Measurements from ENCODE around the gene ZNF407. TPM values are rescaled to one million over a fixed set of nuclear protein-coding genes. Genes with fewer than 3 reads are reported as not detected.

ZNF407 gene
- polyA plus RNA-seq, 1 experiment, result 5.8 TPM

- DNase-seq (ENCODE audit: low read depth, low spot score), result no peak
- Histone ChIP-seq H3K9me3 (ENCODE audit: control insufficient read depth, insufficient read depth, low read length) (no peaks in the 10 kb centered on the region; the same call in 1 of the 2 replicates), H3K27me3 (ENCODE audit: control insufficient read depth, insufficient read depth, low read length) (peaks cover 16% of the 10 kb centered on the region), H3K27ac (ENCODE audit: low read depth, low read length) (no peak overlapping the region), H3K4me3 (ENCODE audit: low read depth, low read length) (no peak overlapping the region)
- TF ChIP-seq CTCF (IDR thresholded peaks at IDR 0.05; ENCODE audit: low read depth, low read length), result no peak
- CTCF ChIA-PET, result interaction anchor here (0.7 kb wide), 1 partner anchor 20 kb away, joined by 3 read pairs; no protein-coding TSS in a partner anchor
- POLR2A ChIA-PET, result no interaction called here
Measured at GRCh38 chr18:74571895-74572680, 25.6 kb upstream of the ZNF407 start.

DNA sequence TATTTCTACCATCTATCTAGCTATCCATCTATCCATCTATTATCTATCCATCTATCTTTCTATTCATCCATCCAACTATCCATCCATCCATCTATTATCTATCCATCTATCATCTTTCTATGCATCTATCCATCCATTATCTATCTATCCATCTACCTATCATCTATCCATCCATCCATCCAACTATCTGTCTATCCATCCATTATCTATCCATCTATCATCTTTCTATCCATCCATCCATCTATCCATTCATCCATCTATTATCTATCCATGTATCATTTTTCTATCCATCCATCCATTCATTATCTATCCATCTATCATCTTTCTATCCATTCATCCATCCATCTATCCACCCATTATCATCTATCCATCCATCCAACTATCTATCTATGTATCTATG lies 24.6 kb upstream of the ZNF407 start:
- Histone ChIP-seq H3K4me3 (ENCODE audit: low read depth, low read length) (no peak overlapping the region), H3K27me3 (ENCODE audit: control insufficient read depth, insufficient read depth, low read length) (peaks cover 20% of the 10 kb centered on the region), H3K27ac (ENCODE audit: low read depth, low read length) (no peak overlapping the region), H3K9me3 (ENCODE audit: control insufficient read depth, insufficient read depth, low read length) (no peaks in the 10 kb centered on the region; the same call in 1 of the 2 replicates)
- CTCF ChIA-PET, result no interaction called here
- POLR2A ChIA-PET, result no interaction called here
- DNase-seq (ENCODE audit: low read depth, low spot score), result no peak
- no peak for TF ChIP-seq CTCF (IDR thresholded peaks at IDR 0.05; ENCODE audit: low read depth, low read length)

GRCh38 chr18:74574916-74575315 lies 22.8 kb upstream of the ZNF407 start:
- CTCF ChIA-PET, result no interaction called here
- H3K4me3 ChIP-seq (ENCODE audit: low read depth, low read length), result no peak overlapping the region
- POLR2A ChIA-PET, result no interaction called here
- H3K27ac ChIP-seq (ENCODE audit: low read depth, low read length), result no peak overlapping the region
- TF ChIP-seq CTCF (IDR thresholded peaks at IDR 0.05; ENCODE audit: low read depth, low read length), result no peak
- DNase-seq (ENCODE audit: low read depth, low spot score), result no peak
- H3K9me3 ChIP-seq (ENCODE audit: control insufficient read depth, insufficient read depth, low read length), result no peaks in the 10 kb centered on the region
- peaks cover 16% of the 10 kb centered on the region for H3K27me3 ChIP-seq (ENCODE audit: control insufficient read depth, insufficient read depth, low read length)

GRCh38 chr18:74577019-74577418 lies 20.7 kb upstream of the ZNF407 start:
- no peak for TF ChIP-seq CTCF (IDR thresholded peaks at IDR 0.05; ENCODE audit: low read depth, low read length)
- Histone ChIP-seq H3K27me3 (ENCODE audit: control insufficient read depth, insufficient read depth, low read length) (peaks cover 14% of the 10 kb centered on the region), H3K27ac (ENCODE audit: low read depth, low read length) (no peak overlapping the region), H3K4me3 (ENCODE audit: low read depth, low read length) (no peak overlapping the region), H3K9me3 (ENCODE audit: control insufficient read depth, insufficient read depth, low read length) (no peaks in the 10 kb centered on the region)
- ChIA-PET CTCF (interaction anchor here (2.0 kb wide), 1 partner anchor 25 kb away, joined by 6 read pairs; no protein-coding TSS in a partner anchor), POLR2A (no interaction called here)
- DNase-seq (ENCODE audit: low read depth, low spot score), result no peak

- ChIA-PET POLR2A (no interaction called here), CTCF (no interaction called here)
- no peak for DNase-seq (ENCODE audit: low read depth, low spot score)
Measured at GRCh38 chr18:74579496-74580065, 18.1 kb upstream of the ZNF407 start.

More at GRCh38 chr18:74579496-74580065, 18.1 kb upstream of the ZNF407 start:
- H3K27me3 ChIP-seq (ENCODE audit: control insufficient read depth, insufficient read depth, low read length), result peaks cover 10% of the 10 kb centered on the region
- no peak overlapping the region for H3K4me3 ChIP-seq (ENCODE audit: low read depth, low read length)
- no peak overlapping the region for H3K27ac ChIP-seq (ENCODE audit: low read depth, low read length)
- no peak for TF ChIP-seq CTCF (IDR thresholded peaks at IDR 0.05; ENCODE audit: low read depth, low read length)
- no peaks in the 10 kb centered on the region for H3K9me3 ChIP-seq (ENCODE audit: control insufficient read depth, insufficient read depth, low read length)
